WTC11 (cell line): Measurements from ENCODE around the gene DGCR8. TPM values are rescaled to one million over a fixed set of nuclear protein-coding genes. Genes with fewer than 3 reads are reported as not detected.

Experiments used
- ATAC-seq: fragments of 200-7000 bp; cut with Tn5 transposase; 2 replicates; pipeline ENCODE4 v1.10.0; 2021; ENCODE audit warnings: mild to moderate bottlenecking, moderate library complexity
- CTCF ChIA-PET: fragments of 300-600 bp; sonication (Branson Sonifier 250); formaldehyde crosslinking; loops from one replicate; lab custom pipeline; 2021; ENCODE audit warnings: antibody characterized with exemption; lab: Charles Lee
- POLR2A ChIA-PET: fragments of 350-600 bp; sonication (Branson Sonifier 250); formaldehyde crosslinking; loops from one replicate; lab custom pipeline; 2021; ENCODE audit warnings: antibody characterized with exemption; lab: Charles Lee
- DNase-seq: peaks from one replicate; pipeline ENCODE4 v3.0.0; 2021; ENCODE audit warnings: low spot score
- H3K27ac Mint-ChIP-seq: 2 replicates; pipeline ENCODE4 v1.8.0; 2021; ENCODE audit warnings: mixed read lengths
- H3K27me3 Mint-ChIP-seq: 2 replicates; pipeline ENCODE4 v1.8.0; 2021; ENCODE audit warnings: low read depth, mild to moderate bottlenecking, moderate library complexity, mixed read lengths
- H3K36me3 Mint-ChIP-seq: 2 replicates; pipeline ENCODE4 v1.8.0; 2021; ENCODE audit warnings: mixed read lengths
- H3K4me1 Mint-ChIP-seq: 2 replicates; pipeline ENCODE4 v1.8.0; 2022; ENCODE audit warnings: mixed read lengths
- H3K4me3 Mint-ChIP-seq: 2 replicates; pipeline ENCODE4 v1.8.0; 2021; ENCODE audit warnings: mild to moderate bottlenecking, moderate library complexity, mixed read lengths
- H3K9me3 Mint-ChIP-seq: 2 replicates; pipeline ENCODE4 v1.8.0; 2021; ENCODE audit warnings: mixed read lengths
- ATF6 ChIP-seq: sonication (generic); formaldehyde crosslinking; IDR thresholded peaks from 2 replicates; pipeline ENCODE4 v1.8.1; 2023; ENCODE audit warnings: mild to moderate bottlenecking, missing genetic modification reagents
- CREB1 ChIP-seq: sonication (generic); formaldehyde crosslinking; IDR thresholded peaks from 2 replicates; pipeline ENCODE4 v1.8.0; 2023; ENCODE audit warnings: mild to moderate bottlenecking, missing genetic modification reagents
- CREM ChIP-seq: sonication (generic); formaldehyde crosslinking; IDR thresholded peaks from 2 replicates; pipeline ENCODE4 v1.8.1; 2022; ENCODE audit warnings: mild to moderate bottlenecking, missing genetic modification reagents, moderate library complexity
- E2F1 ChIP-seq: sonication (generic); formaldehyde crosslinking; IDR thresholded peaks from 2 replicates; pipeline ENCODE4 v1.8.0; 2022; ENCODE audit warnings: mild to moderate bottlenecking, missing genetic modification reagents
- ELF4 ChIP-seq: sonication (generic); formaldehyde crosslinking; IDR thresholded peaks from 2 replicates; pipeline ENCODE4 v1.8.1; 2022; ENCODE audit warnings: low read depth, mild to moderate bottlenecking, moderate library complexity, missing genetic modification reagents
- FOXP4 ChIP-seq: sonication (generic); formaldehyde crosslinking; IDR thresholded peaks from 2 replicates; pipeline ENCODE4 v1.8.0; 2022; ENCODE audit warnings: mild to moderate bottlenecking, missing genetic modification reagents
- GRHL2 ChIP-seq: fragments of 250-450 bp; sonication (Bioruptor Pico); IDR thresholded peaks from 2 replicates; pipeline ENCODE4 v1.8.0; 2022; ENCODE audit warnings: mild to moderate bottlenecking, moderate library complexity; ENCODE audit not compliant: insufficient replicate concordance, severe bottlenecking
- MXD4 ChIP-seq: fragments of 250-450 bp; sonication (Bioruptor Pico); IDR thresholded peaks from 2 replicates; pipeline ENCODE4 v1.8.0; 2021; ENCODE audit warnings: mild to moderate bottlenecking, moderate library complexity, borderline replicate concordance
- NFE2L1 ChIP-seq: sonication (generic); formaldehyde crosslinking; IDR thresholded peaks from 2 replicates; pipeline ENCODE4 v1.8.1; 2023; ENCODE audit warnings: missing genetic modification reagents
- NFYB ChIP-seq: sonication (generic); formaldehyde crosslinking; conservative IDR thresholded peaks from 2 replicates; pipeline ENCODE4 v1.8.0; 2022; ENCODE audit warnings: low read depth, missing genetic modification reagents
- RORB ChIP-seq: fragments of 250-450 bp; sonication (Bioruptor Pico); IDR thresholded peaks from 2 replicates; pipeline ENCODE4 v1.9.0; 2021; ENCODE audit warnings: mild to moderate bottlenecking
- SMAD3 ChIP-seq: sonication (generic); formaldehyde crosslinking; IDR thresholded peaks from 2 replicates; pipeline ENCODE4 v1.8.0; 2022; ENCODE audit warnings: missing genetic modification reagents, mild to moderate bottlenecking, borderline replicate concordance
- SOX15 ChIP-seq: fragments of 250-450 bp; sonication (Bioruptor Pico); IDR thresholded peaks from 2 replicates; pipeline ENCODE4 v1.9.0; 2021; ENCODE audit warnings: mild to moderate bottlenecking
- STAT6 ChIP-seq: sonication (generic); formaldehyde crosslinking; conservative IDR thresholded peaks from 2 replicates; pipeline ENCODE4 v1.8.1; 2023; ENCODE audit warnings: mild to moderate bottlenecking, low read depth, missing genetic modification reagents, moderate library complexity
- TEAD1 ChIP-seq: sonication (generic); formaldehyde crosslinking; IDR thresholded peaks from 2 replicates; pipeline ENCODE4 v1.8.0; 2022; ENCODE audit warnings: mild to moderate bottlenecking, missing genetic modification reagents
- TP53 ChIP-seq: sonication (generic); formaldehyde crosslinking; IDR thresholded peaks from 2 replicates; pipeline ENCODE4 v1.8.1; 2023; ENCODE audit warnings: mild to moderate bottlenecking, missing genetic modification reagents
- ZBTB21 ChIP-seq: sonication (generic); formaldehyde crosslinking; IDR thresholded peaks from 2 replicates; pipeline ENCODE4 v1.8.1; 2023; ENCODE audit warnings: mild to moderate bottlenecking, missing genetic modification reagents, borderline replicate concordance
- ZNF138 ChIP-seq: sonication (generic); formaldehyde crosslinking; conservative IDR thresholded peaks from 2 replicates; pipeline ENCODE4 v1.8.1; 2022; ENCODE audit warnings: mild to moderate bottlenecking, moderate library complexity, missing genetic modification reagents
- ZNF281 ChIP-seq: sonication (generic); formaldehyde crosslinking; IDR thresholded peaks from 2 replicates; pipeline ENCODE4 v1.8.0; 2023; ENCODE audit warnings: mild to moderate bottlenecking, missing genetic modification reagents
- ZNF396 ChIP-seq: fragments of 250-450 bp; sonication (Bioruptor Pico); IDR thresholded peaks from 2 replicates; pipeline ENCODE4 v1.8.0; 2021; ENCODE audit warnings: mild to moderate bottlenecking, moderate library complexity, borderline replicate concordance
- ZNF423 ChIP-seq: fragments of 250-450 bp; sonication (Bioruptor Pico); IDR thresholded peaks from 2 replicates; pipeline ENCODE4 v2.1.2; 2022; ENCODE audit warnings: mild to moderate bottlenecking, moderate library complexity
- total RNA-seq: library from RNA; stranded (reverse); gene quantifications from 3 replicates; pipeline ENCODE4 v1.2.3, GENCODE V29; 2021

The DGCR8 gene
- total RNA-seq, 1 experiment from 2014 or later = 55.0 TPM

- ATAC-seq (no peak), DNase-seq (no peak)
- POLR2A ChIA-PET = interaction anchor here (0.7 kb wide), 1 partner anchor 243 kb away, joined by 4 read pairs; the partner anchor contains the start of gene ZNF74
- CTCF ChIA-PET = interaction anchor here (0.6 to 1.0 kb wide), 3 partner anchors 35 to 381 kb away, joined by 3 to 4 read pairs (median 3); no protein-coding TSS in a partner anchor
- no peak overlapping the region for H3K4me3 Mint-ChIP-seq
- no peaks in the 10 kb centered on the region for H3K27me3 Mint-ChIP-seq
- H3K4me1 Mint-ChIP-seq = peaks cover 3% of the 10 kb centered on the region; the same call in 1 of the 2 replicates
- no peaks in the 10 kb centered on the region for H3K36me3 Mint-ChIP-seq
- H3K9me3 Mint-ChIP-seq = no peaks in the 10 kb centered on the region
- TF ChIP-seq CREB1 (CRISPR knock-in tag) (no peak), CREM (no peak), ZNF423 (no peak), ZBTB21 (no peak), GRHL2 (CRISPR knock-in tag) (no peak), RORB (CRISPR knock-in tag) (no peak), SMAD3 (CRISPR knock-in tag) (no peak), ZNF281 (no peak), ATF6 (CRISPR knock-in tag) (no peak), NFE2L1 (CRISPR knock-in tag) (no peak), MXD4 (CRISPR knock-in tag) (no peak)
- no peak overlapping the region for H3K27ac Mint-ChIP-seq
Observed at GRCh38 chr22:20151276-20151588, 71.2 kb downstream of the DGCR8 start.

- ATAC-seq (no peak), DNase-seq (no peak)
- no peaks in the 10 kb centered on the region for H3K27me3 Mint-ChIP-seq
- no peaks in the 10 kb centered on the region for H3K36me3 Mint-ChIP-seq
- ChIA-PET POLR2A (no interaction called here), CTCF (interaction anchor here (2.7 to 2.9 kb wide), 2 partner anchors 34 to 87 kb away, joined by 20 to 30 read pairs; no protein-coding TSS in a partner anchor)
- TF ChIP-seq TP53 (no peak), FOXP4 (CRISPR knock-in tag) (no peak), ELF4 (CRISPR knock-in tag) (no peak), ATF6 (CRISPR knock-in tag) (no peak), E2F1 (CRISPR knock-in tag) (no peak), NFYB (CRISPR knock-in tag) (no peak), GRHL2 (CRISPR knock-in tag) (no peak), ZBTB21 (no peak), SOX15 (no peak), TEAD1 (CRISPR knock-in tag) (no peak), STAT6 (no peak), ZNF396 (CRISPR knock-in tag) (no peak), ZNF138 (CRISPR knock-in tag) (no peak)
- H3K4me1 Mint-ChIP-seq = peaks cover 3% of the 10 kb centered on the region; the same call in 1 of the 2 replicates
- no peak overlapping the region for H3K4me3 Mint-ChIP-seq
- H3K27ac Mint-ChIP-seq = no peak overlapping the region
- no peaks in the 10 kb centered on the region for H3K9me3 Mint-ChIP-seq
Observed at GRCh38 chr22:20152464-20152890, 72.4 kb downstream of the DGCR8 start.
